ENCODE results near the gene RNF19B. TPM values are rescaled to one million over a fixed set of nuclear protein-coding genes. Genes with fewer than 3 reads are reported as not detected.

The RNF19B gene
- total RNA-seq (ENCODE audit: unreplicated experiment), result 18.7 TPM
- long read RNA-seq, result 0 reads

- Mint-ChIP-seq H3K9me3 (ENCODE audit: unreplicated experiment) (peaks cover 5% of the 10 kb centered on the region), H3K27me3 (ENCODE audit: unreplicated experiment) (peaks cover 3% of the 10 kb centered on the region), H3K27ac (ENCODE audit: unreplicated experiment) (peak within 1 kb of the TSS; percentile 55), H3K4me3 (ENCODE audit: unreplicated experiment) (peak within 1 kb of the TSS; percentile 92), H3K4me1 (ENCODE audit: low read depth, unreplicated experiment) (peaks cover 15% of the 10 kb centered on the region), H3K36me3 (ENCODE audit: unreplicated experiment) (no peaks in the 10 kb centered on the region)
- peak; percentile 48 for TF ChIP-seq CTCF (IDR thresholded peaks at IDR 0.05; ENCODE audit: partially characterized antibody, unreplicated experiment)
- peak; percentile 97 for DNase-seq
These were observed at the start of gene RNF19B for GRCh38 chr1:32964461-32965250. Gene RNF19B, minus strand, starts transcription at chr1:32964809. Its CDS starts 124 bp downstream, at chr1:32964685.

GRCh38 chr1:33013791-33014190, 49.2 kb upstream of the RNF19B start:
- Mint-ChIP-seq H3K4me1 (ENCODE audit: low read depth, unreplicated experiment) (peaks cover under 1% of the 10 kb centered on the region), H3K27ac (ENCODE audit: unreplicated experiment) (no peak overlapping the region), H3K9me3 (ENCODE audit: unreplicated experiment) (peaks cover 3% of the 10 kb centered on the region), H3K36me3 (ENCODE audit: unreplicated experiment) (no peaks in the 10 kb centered on the region), H3K4me3 (ENCODE audit: unreplicated experiment) (no peak overlapping the region), H3K27me3 (ENCODE audit: unreplicated experiment) (no peaks in the 10 kb centered on the region)
- no peak for DNase-seq
- no peak for TF ChIP-seq CTCF (IDR thresholded peaks at IDR 0.05; ENCODE audit: partially characterized antibody, unreplicated experiment)

DNA sequence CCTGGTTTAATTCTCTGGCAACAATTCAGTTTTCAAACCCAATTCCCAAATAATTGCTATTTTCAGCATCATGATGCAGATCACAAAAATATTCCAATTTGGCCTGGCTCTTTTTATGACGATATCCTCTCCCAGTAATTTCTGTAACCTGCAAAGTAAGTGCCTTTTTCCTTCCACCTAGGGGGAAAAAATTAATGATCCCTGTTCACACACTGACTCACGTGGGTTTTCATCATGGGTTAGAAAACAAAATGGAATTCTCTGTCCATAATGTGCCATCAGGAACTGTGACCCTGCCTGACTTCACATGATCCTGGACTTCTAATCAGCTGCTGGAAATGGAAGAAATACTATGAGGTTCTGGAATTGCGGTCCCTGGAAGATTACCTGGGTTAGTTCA, 47.6 kb upstream of the RNF19B start:
- no peak for DNase-seq
- H3K27ac Mint-ChIP-seq (ENCODE audit: unreplicated experiment), result no peak overlapping the region
- H3K4me1 Mint-ChIP-seq (ENCODE audit: low read depth, unreplicated experiment), result peaks cover 5% of the 10 kb centered on the region
- H3K27me3 Mint-ChIP-seq (ENCODE audit: unreplicated experiment), result peaks cover 1% of the 10 kb centered on the region
- no peaks in the 10 kb centered on the region for H3K36me3 Mint-ChIP-seq (ENCODE audit: unreplicated experiment)
- no peak overlapping the region for H3K4me3 Mint-ChIP-seq (ENCODE audit: unreplicated experiment)
- no peak for TF ChIP-seq CTCF (IDR thresholded peaks at IDR 0.05; ENCODE audit: partially characterized antibody, unreplicated experiment)
- peaks cover 3% of the 10 kb centered on the region for H3K9me3 Mint-ChIP-seq (ENCODE audit: unreplicated experiment)

DNA sequence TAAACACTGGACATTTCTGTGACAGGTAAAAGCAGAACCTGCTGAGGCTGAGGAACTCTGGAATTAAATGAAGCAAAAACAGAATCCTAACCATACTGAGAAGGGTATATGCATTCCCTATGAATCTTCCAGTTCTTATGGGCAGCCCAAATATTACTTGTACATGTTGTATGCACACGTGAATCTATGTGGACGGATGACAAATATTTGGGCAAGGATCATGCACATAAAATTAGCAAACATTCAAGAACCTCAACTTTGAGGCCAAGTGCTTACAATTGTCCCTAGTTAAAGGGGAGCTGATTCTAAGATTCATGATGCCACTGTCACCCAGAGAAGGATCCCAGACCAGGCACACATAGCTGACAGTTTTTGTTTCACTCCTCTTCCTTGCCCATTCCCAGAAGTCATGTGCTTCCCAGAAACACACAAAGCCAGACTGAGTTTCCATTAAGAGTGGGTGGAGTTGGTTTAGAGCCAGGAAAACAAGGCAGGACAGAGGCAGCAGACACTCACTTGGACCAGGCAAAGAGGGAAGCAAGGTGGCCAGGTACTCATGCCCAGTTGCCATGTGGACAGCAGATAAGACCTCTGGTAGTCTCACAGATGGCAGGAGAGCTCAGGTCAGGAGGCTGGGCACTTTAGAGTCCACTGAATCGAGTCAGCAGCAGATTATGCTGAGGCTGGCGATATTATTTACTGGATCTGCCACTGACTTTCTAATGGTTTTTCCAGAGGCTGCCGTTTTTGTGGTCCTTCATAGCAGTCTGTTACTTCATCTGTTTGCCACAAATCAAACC, 46.5 kb upstream of the RNF19B start:
- Mint-ChIP-seq H3K27ac (ENCODE audit: unreplicated experiment) (no peak overlapping the region), H3K4me1 (ENCODE audit: low read depth, unreplicated experiment) (peaks cover 9% of the 10 kb centered on the region), H3K4me3 (ENCODE audit: unreplicated experiment) (no peak overlapping the region), H3K27me3 (ENCODE audit: unreplicated experiment) (peaks cover 1% of the 10 kb centered on the region), H3K36me3 (ENCODE audit: unreplicated experiment) (no peaks in the 10 kb centered on the region), H3K9me3 (ENCODE audit: unreplicated experiment) (peaks cover 3% of the 10 kb centered on the region)
- DNase-seq, result no peak
- TF ChIP-seq CTCF (IDR thresholded peaks at IDR 0.05; ENCODE audit: partially characterized antibody, unreplicated experiment), result no peak

Measured in glutamatergic neuron (in vitro differentiated cells).